ENCODE measurements around the gene IL5. TPM values are rescaled to one million over a fixed set of nuclear protein-coding genes. Genes with fewer than 3 reads are reported as not detected.

The IL5 gene
- total RNA-seq, 1 donor from 2014 or later, result not detected

DNA sequence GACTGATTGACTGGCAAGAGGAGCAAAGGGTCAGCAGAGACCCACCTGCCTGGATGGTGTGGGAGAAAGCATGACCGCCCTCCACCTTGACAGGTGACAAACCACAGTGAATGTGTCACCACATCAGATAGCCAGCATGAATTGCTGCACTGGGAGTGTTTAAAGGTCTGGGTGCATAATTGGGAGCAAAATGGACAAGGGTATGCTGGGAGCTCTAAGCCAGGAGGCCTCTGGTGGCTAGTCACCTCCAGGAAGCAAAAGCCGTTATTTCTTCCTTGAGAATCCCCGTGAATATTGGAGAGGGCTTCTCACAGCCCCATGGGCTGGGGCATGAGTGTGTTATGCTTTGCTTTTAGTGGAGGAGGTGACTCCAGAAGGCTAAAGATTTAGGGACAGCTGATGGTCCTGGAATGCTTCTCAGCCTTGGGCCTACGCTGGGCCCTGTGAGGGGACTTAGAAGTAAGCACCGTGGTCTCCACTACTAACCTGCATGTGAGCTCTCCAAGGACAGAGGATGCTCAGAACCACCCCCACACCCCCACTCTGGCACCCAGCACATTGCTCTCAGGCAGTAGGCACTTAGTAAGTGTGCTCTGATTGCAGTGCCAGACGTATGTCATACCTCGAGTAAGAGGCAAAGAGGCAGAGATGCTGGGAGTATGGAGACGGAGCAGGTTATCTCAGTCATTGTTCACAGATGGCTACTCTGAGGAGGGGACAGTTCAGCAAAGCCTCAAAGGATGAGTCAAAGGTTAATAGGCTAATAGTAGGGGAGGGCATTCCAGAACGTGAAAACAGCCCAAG is 43.7 kb downstream of the IL5 start:
- H3K27ac ChIP-seq, result peak overlapping the region; percentile 69
- no peaks in the 10 kb centered on the region for H3K9me3 ChIP-seq
- no peaks in the 10 kb centered on the region for H3K36me3 ChIP-seq
- H3K4me1 ChIP-seq, result peaks cover 58% of the 10 kb centered on the region
- DNase-seq, result no peak
- H3K27me3 ChIP-seq (ENCODE audit: low read depth), result no peaks in the 10 kb centered on the region
- no peak for ATAC-seq
- TF ChIP-seq, protein P1, sequence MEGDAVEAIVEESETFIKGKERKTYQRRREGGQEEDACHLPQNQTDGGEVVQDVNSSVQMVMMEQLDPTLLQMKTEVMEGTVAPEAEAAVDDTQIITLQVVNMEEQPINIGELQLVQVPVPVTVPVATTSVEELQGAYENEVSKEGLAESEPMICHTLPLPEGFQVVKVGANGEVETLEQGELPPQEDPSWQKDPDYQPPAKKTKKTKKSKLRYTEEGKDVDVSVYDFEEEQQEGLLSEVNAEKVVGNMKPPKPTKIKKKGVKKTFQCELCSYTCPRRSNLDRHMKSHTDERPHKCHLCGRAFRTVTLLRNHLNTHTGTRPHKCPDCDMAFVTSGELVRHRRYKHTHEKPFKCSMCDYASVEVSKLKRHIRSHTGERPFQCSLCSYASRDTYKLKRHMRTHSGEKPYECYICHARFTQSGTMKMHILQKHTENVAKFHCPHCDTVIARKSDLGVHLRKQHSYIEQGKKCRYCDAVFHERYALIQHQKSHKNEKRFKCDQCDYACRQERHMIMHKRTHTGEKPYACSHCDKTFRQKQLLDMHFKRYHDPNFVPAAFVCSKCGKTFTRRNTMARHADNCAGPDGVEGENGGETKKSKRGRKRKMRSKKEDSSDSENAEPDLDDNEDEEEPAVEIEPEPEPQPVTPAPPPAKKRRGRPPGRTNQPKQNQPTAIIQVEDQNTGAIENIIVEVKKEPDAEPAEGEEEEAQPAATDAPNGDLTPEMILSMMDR (IDR thresholded peaks at IDR 0.05), result no peak
- intact Hi-C loops (cut with DNase I), result loop anchor here (5.0 kb wide), 1 partner anchor 112 kb away; no protein-coding TSS in a partner anchor
- no peak overlapping the region for H3K4me3 ChIP-seq

DNA sequence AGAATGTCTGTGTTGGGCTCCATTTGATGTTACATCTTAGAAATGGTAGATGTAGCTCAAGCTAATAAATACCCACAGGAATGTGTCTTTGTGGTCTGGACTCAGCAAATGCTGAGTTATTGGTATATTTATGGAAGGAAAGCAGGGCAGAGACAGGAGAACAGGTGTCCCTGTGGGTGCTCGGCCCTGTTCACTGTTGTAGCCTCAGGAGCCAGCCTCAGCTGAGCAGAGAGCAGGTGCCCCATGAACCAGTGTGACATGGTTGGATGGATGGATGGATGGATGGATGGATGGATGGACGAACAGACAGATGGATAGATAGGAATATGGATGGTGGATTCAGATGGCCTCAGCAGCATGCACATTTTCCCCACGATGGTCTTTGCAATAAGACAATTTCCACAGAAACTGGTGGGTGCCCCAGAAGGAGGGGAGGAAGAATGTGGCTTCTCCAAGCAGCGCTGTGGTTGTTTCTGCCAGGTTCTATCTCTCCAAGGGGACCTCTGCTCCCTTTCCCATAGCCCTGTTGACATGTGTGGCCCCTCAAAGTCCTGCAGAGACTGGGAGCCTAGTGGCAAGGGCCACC is 44.5 kb downstream of the IL5 start:
- H3K36me3 ChIP-seq, result no peaks in the 10 kb centered on the region
- no peak overlapping the region for H3K4me3 ChIP-seq
- DNase-seq (no peak), ATAC-seq (no peak)
- intact Hi-C loops (cut with DNase I), result no loop called here
- no peaks in the 10 kb centered on the region for H3K9me3 ChIP-seq
- H3K27me3 ChIP-seq (ENCODE audit: low read depth), result no peaks in the 10 kb centered on the region
- H3K27ac ChIP-seq, result peak overlapping the region; percentile 98
- peaks cover 65% of the 10 kb centered on the region for H3K4me1 ChIP-seq
- TF ChIP-seq, protein P1 (IDR thresholded peaks at IDR 0.05), result no peak

DNA sequence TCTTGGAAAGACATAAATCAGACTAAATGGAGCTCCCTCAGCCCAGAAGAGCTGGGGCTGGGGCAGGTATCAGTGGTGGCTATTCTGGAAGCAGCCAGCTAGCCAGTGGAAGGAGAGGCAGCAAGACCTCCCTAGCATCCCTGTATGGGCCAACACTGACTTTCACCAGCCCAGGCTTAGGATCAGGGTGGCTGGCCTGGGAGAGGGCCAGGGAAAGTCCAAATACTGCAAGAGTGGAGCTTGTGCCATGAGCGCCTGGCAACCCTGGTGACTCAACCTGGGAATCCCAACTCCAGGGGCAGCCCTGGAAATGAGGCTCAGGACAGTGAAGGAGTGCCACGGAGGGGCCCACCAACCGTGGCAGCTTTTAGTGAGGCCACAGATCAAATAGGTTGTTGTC is 45.2 kb downstream of the IL5 start:
- peak overlapping the region; percentile 98 for H3K27ac ChIP-seq
- intact Hi-C loops (cut with DNase I), result no loop called here
- DNase-seq, result no peak
- H3K27me3 ChIP-seq (ENCODE audit: low read depth), result no peaks in the 10 kb centered on the region
- no peaks in the 10 kb centered on the region for H3K9me3 ChIP-seq
- peaks cover 65% of the 10 kb centered on the region for H3K4me1 ChIP-seq
- no peak for ATAC-seq
- H3K4me3 ChIP-seq, result no peak overlapping the region
- TF ChIP-seq, protein P1 (IDR thresholded peaks at IDR 0.05), result no peak
- no peaks in the 10 kb centered on the region for H3K36me3 ChIP-seq

DNA sequence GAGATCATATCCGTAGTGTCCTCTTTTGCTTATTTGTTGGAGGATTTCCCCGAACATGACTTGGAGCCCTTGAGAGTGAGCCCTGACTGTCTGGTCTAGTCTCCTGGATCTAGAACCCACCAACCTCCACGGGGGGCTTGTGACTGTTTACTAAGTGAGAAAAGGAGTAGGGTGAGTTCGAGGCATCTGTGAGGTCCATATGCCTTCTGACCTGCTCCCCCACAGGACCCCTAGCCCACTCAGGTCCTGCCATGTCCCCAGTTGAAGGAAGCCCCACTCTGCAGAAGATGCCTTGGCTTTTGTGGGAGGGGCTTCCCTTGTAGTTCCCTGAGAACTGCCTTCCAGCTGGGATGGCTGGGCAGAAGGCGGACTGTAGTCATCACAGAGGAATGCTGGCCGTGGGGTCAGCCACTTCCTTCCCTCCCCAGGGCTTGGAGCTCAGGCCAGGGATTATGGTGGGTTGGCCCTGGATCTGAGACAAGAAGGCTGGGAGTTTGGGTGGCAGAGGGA is 45.8 kb downstream of the IL5 start:
- Histone ChIP-seq H3K4me3 (peak overlapping the region; percentile 80), H3K27me3 (ENCODE audit: low read depth) (no peaks in the 10 kb centered on the region), H3K36me3 (no peaks in the 10 kb centered on the region), H3K27ac (peak overlapping the region; percentile 98), H3K9me3 (no peaks in the 10 kb centered on the region), H3K4me1 (peaks cover 60% of the 10 kb centered on the region)
- TF ChIP-seq, protein P1 (IDR thresholded peaks at IDR 0.05), result no peak
- intact Hi-C loops (cut with DNase I), result no loop called here
- ATAC-seq (peak; percentile 1 to 13), DNase-seq (peak; percentile 70)

DNA sequence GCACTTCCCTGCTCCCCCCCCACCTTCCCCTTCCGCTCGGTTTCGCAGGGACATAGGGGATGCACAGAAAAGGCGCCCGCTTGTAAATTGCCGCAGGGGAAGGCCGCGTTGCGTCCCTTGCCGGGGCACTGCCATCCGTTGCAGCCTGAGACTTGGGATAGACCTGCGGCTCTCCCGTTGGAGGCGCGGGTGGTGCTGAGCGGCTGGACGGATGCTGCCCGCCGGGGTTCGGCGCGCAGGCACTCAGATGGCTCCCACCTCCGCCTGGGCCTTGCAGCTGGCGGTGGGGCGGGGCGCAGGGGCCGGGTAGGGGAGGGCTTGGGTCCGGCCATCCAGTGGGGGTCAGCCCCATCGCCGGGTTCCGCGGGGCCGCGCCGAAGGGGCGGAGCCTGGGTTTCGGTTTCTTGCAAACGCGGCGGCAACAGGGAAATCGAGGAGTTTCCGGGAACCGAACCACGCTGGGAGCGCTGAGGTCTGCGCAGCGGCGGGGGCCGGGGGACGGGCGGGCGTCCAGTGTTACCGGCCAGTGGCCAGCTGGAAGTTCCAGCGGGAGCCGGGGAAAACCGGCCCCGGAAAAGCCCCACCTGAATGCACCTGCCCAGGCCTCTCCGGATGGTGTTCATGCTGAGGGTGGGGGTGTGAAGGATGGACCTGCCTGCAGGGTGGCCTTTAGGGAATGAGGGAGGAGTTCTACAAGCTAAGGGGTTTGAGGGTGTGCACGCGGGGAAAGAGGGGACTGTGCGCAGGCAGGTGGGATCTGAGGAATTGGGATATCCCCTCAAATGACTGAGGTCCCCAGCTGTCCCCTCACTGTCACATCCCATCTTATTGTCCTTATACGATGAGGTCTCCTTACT is 46.5 kb downstream of the IL5 start:
- ATAC-seq, result peak; percentile 84 to 88
- Histone ChIP-seq H3K27ac (peak overlapping the region; percentile 98), H3K4me1 (peaks cover 60% of the 10 kb centered on the region), H3K4me3 (peak overlapping the region; percentile 80), H3K27me3 (ENCODE audit: low read depth) (no peaks in the 10 kb centered on the region), H3K9me3 (no peaks in the 10 kb centered on the region), H3K36me3 (no peaks in the 10 kb centered on the region)
- peak; percentile 96 for DNase-seq
- intact Hi-C loops (cut with DNase I), result no loop called here
- TF ChIP-seq, protein P1 (IDR thresholded peaks at IDR 0.05), result no peak

Measured in lower lobe of right lung (tissue), 2 donors.